Measurements from ENCODE around the gene GNAL. TPM values are rescaled to one million over a fixed set of nuclear protein-coding genes. Genes with fewer than 3 reads are reported as not detected.

Gene GNAL
- total RNA-seq, 2 donors from 2014 or later: 2.7 to 4.4 TPM

- no peak overlapping the region for H3K27ac ChIP-seq
- no peak for TF ChIP-seq CTCF (IDR thresholded peaks at IDR 0.05)
- H3K4me3 ChIP-seq: no peak overlapping the region
- no peak for DNase-seq (ENCODE audit: low spot score)
- no peaks in the 10 kb centered on the region for H3K4me1 ChIP-seq
- no peaks in the 10 kb centered on the region for H3K27me3 ChIP-seq
- H3K9me3 ChIP-seq: no peaks in the 10 kb centered on the region
- H3K36me3 ChIP-seq: no peaks in the 10 kb centered on the region
Observed at GRCh38 chr18:11665587-11665986, 23.5 kb upstream of the GNAL start.

GRCh38 chr18:11666176-11666575 is 22.9 kb upstream of the GNAL start:
- Histone ChIP-seq H3K36me3 (no peaks in the 10 kb centered on the region), H3K9me3 (no peaks in the 10 kb centered on the region), H3K27ac (no peak overlapping the region), H3K4me3 (no peak overlapping the region), H3K27me3 (no peaks in the 10 kb centered on the region), H3K4me1 (no peaks in the 10 kb centered on the region)
- TF ChIP-seq CTCF (IDR thresholded peaks at IDR 0.05): no peak
- DNase-seq (ENCODE audit: low spot score): no peak

- Histone ChIP-seq H3K4me1 (no peaks in the 10 kb centered on the region), H3K27me3 (no peaks in the 10 kb centered on the region), H3K4me3 (no peak overlapping the region), H3K36me3 (no peaks in the 10 kb centered on the region), H3K27ac (no peak overlapping the region), H3K9me3 (no peaks in the 10 kb centered on the region)
- DNase-seq (ENCODE audit: low spot score): no peak
- TF ChIP-seq CTCF (IDR thresholded peaks at IDR 0.05): no peak
Observed at GRCh38 chr18:11666831-11667230, 22.2 kb upstream of the GNAL start.

- no peaks in the 10 kb centered on the region for H3K9me3 ChIP-seq
- H3K27me3 ChIP-seq: no peaks in the 10 kb centered on the region
- DNase-seq (ENCODE audit: low spot score): no peak
- no peaks in the 10 kb centered on the region for H3K4me1 ChIP-seq
- no peak overlapping the region for H3K27ac ChIP-seq
- H3K36me3 ChIP-seq: no peaks in the 10 kb centered on the region
- H3K4me3 ChIP-seq: no peak overlapping the region
- TF ChIP-seq CTCF (IDR thresholded peaks at IDR 0.05): no peak
Observed at GRCh38 chr18:11667578-11667977, 21.5 kb upstream of the GNAL start.

- H3K27ac ChIP-seq: no peak overlapping the region
- H3K9me3 ChIP-seq: no peaks in the 10 kb centered on the region
Observed at GRCh38 chr18:11668441-11669169, 20.5 kb upstream of the GNAL start.

More at GRCh38 chr18:11668441-11669169, 20.5 kb upstream of the GNAL start:
- Histone ChIP-seq H3K4me3 (no peak overlapping the region), H3K4me1 (no peaks in the 10 kb centered on the region), H3K27me3 (no peaks in the 10 kb centered on the region), H3K36me3 (no peaks in the 10 kb centered on the region)
- DNase-seq (ENCODE audit: low spot score): no peak
- TF ChIP-seq CTCF (IDR thresholded peaks at IDR 0.05): no peak

All from right atrium auricular region (tissue), 2 donors.